GM12878 (cell line): ENCODE results near the gene AKAP13. TPM values are rescaled to one million over a fixed set of nuclear protein-coding genes. Genes with fewer than 3 reads are reported as not detected.
"Not testable (repeated sequence)": the region's sequence is repeated elsewhere in the genome, so short reads cannot be mapped to it uniquely, and the experiment has no call there.

Source experiments
- ATAC-seq: fragments of 200-7000 bp; cut with Tn5 transposase; 3 replicates; pipeline ENCODE4 v1.9.1; 2020; ENCODE audit warnings: mild to moderate bottlenecking, moderate library complexity
- BruUV-seq: library from RNA; stranded (reverse); fragments of 400-500 nt; replicated peaks from 2 replicates; lab custom pipeline; 2021; lab: Mats Ljungman, UMichigan
- CTCF ChIA-PET: fragments of 300-600 bp; sonication (Branson Sonifier 250); formaldehyde crosslinking; extraction: SDS; loops from one replicate; lab custom pipeline; 2021; ENCODE audit warnings: inconsistent platforms; lab: Yijun Ruan, JAX
- POLR2A ChIA-PET: fragments of 350-600 bp; formaldehyde crosslinking; extraction: SDS; loops from one replicate; lab custom pipeline; 2021; ENCODE audit warnings: inconsistent platforms; lab: Charles Lee
- RAD21 ChIA-PET: fragments of 300-600 bp; sonication (Branson Sonifier 250); formaldehyde crosslinking; loops from one replicate; lab custom pipeline; 2023; ENCODE audit warnings: antibody characterized with exemption; ENCODE audit not compliant: unreplicated experiment; lab: Charles Lee
- SMC1A ChIA-PET: fragments of 300-600 bp; sonication (Branson Sonifier 250); formaldehyde crosslinking; loops from one replicate; lab custom pipeline; 2023; ENCODE audit not compliant: unreplicated experiment, uncharacterized antibody; lab: Charles Lee
- DNase-seq: peaks from one replicate; pipeline ENCODE4 v3.0.0-alpha.2; 2011; ENCODE audit warnings: low read depth, low spot score
- FAIRE-seq: peaks from 3 replicates; lab custom pipeline; 2011; peaks lifted over from hg19 to GRCh38; lab: Jason Lieb, UNC
- H2AFZ ChIP-seq: 2 replicates; pipeline ENCODE4 v1.6.0; 2011; ENCODE audit warnings: low read depth, low read length, control low read depth; ENCODE audit not compliant: control insufficient read depth
- H3K27ac ChIP-seq: 2 replicates; pipeline ENCODE4 v1.5.1; 2011; ENCODE audit warnings: control low read depth; ENCODE audit not compliant: control insufficient read depth, insufficient read depth
- H3K27me3 ChIP-seq, 2 experiments: replicated peaks in 1 of 2; 2 replicates each; pipeline versions ENCODE4 v1.6.0 to v1.6.1; 2011; ENCODE audit warnings: low read length in 1 of 2; ENCODE audit not compliant: control insufficient read depth in 2 of 2, insufficient read depth in 2 of 2
- H3K36me3 ChIP-seq, 2 experiments: 2 replicates each; pipeline ENCODE4 v1.5.1; 2011; ENCODE audit warnings: low read length in 1 of 2; ENCODE audit not compliant: control insufficient read depth in 2 of 2, insufficient read depth in 2 of 2
- H3K4me1 ChIP-seq: 2 replicates; pipeline ENCODE4 v1.6.1; 2011; ENCODE audit warnings: mild to moderate bottlenecking, low read length, moderate library complexity, mixed read lengths; ENCODE audit not compliant: control insufficient read depth, insufficient read depth
- H3K4me2 ChIP-seq: 2 replicates; pipeline ENCODE4 v1.6.0; 2011; ENCODE audit warnings: control low read depth; ENCODE audit not compliant: control insufficient read depth, insufficient read depth
- H3K4me3 ChIP-seq: fragments of 200-600 bp; sonication (generic); 2 replicates; pipeline ENCODE4 v1.5.1; 2016
- H3K79me2 ChIP-seq: 2 replicates; pipeline ENCODE4 v1.6.0; 2011; ENCODE audit warnings: low read length; ENCODE audit not compliant: control insufficient read depth, insufficient read depth
- H3K9ac ChIP-seq: 2 replicates; pipeline ENCODE4 v1.8.0; 2011; ENCODE audit warnings: low read length, control low read depth, mixed read lengths; ENCODE audit not compliant: control insufficient read depth, insufficient read depth
- H3K9me3 ChIP-seq: replicated peaks from 3 replicates; pipeline ENCODE4 v1.5.1; 2011; ENCODE audit warnings: mild to moderate bottlenecking, low read length; ENCODE audit not compliant: control insufficient read depth, insufficient read depth
- H4K20me1 ChIP-seq: 2 replicates; pipeline ENCODE4 v1.6.0; 2011; ENCODE audit not compliant: control insufficient read depth, insufficient read depth
- MTA2 ChIP-seq: fragments of 450-650 bp; IDR thresholded peaks from 2 replicates; pipeline ENCODE4 v1.6.1; 2016; ENCODE audit warnings: low read depth, mild to moderate bottlenecking, moderate library complexity
- TARDBP ChIP-seq: IDR thresholded peaks from 2 replicates; pipeline ENCODE4 v1.6.1; 2016; ENCODE audit warnings: borderline replicate concordance
- TCF3 ChIP-seq: IDR thresholded peaks from 2 replicates; pipeline ENCODE4 v1.6.1; 2012; ENCODE audit warnings: low read depth, mild to moderate bottlenecking, low read length, borderline replicate concordance; ENCODE audit not compliant: insufficient read depth
- WGBS: methylation state at CpG from one replicate; pipeline ENCODE4 v1.1.6; 2016; ENCODE audit warnings: low lambda C conversion rate; ENCODE audit not compliant: insufficient replicate concordance, insufficient coverage; ENCODE audit errors: missing lambda C conversion rate; 5-methylcytosine and 5-hydroxymethylcytosine counted together
- in situ Hi-C: fragments of 300-500 bp; cut with MboI; formaldehyde crosslinking; loops from 9 replicates; pipeline ENCODE4 v1.14.3; 2018; ENCODE audit warnings: mixed read lengths
- intact Hi-C: fragments of 100-400 bp; cut with micrococcal nuclease; formaldehyde crosslinking; loops from one replicate; pipeline ENCODE4 v1.14.2; 2022; ENCODE audit not compliant: unreplicated experiment
- polyA plus RNA-seq, 11 experiments: library from polyadenylated mRNA; depleted of rRNA in 4 of 11; unstranded in 6 of 11; stranded (reverse) in 5 of 11; fragments of >200 nt; fragmentation: Nextera tagmentation in 4 of 11; fragmentation: Illumina TruSeq in 1 of 11; extraction: Ambion mirVana in 4 of 11; extraction: Trizol in 1 of 11; gene quantifications; 1 replicate in 1 of 11; 2 replicates in 10 of 11; pipeline versions ENCODE4 v1.2.1 to v1.2.3, GENCODE V29; 2011 to 2016; ENCODE audit warnings: inconsistent platforms in 2 of 11, missing spikeins in 2 of 11, low read depth in 1 of 11
- total RNA-seq, 4 experiments: library from RNA; depleted of rRNA in 3 of 4; stranded (reverse); fragments of >200 nt in 3 of 4; fragmentation: Illumina TruSeq in 1 of 4; extraction: Trizol in 1 of 4; gene quantifications; 2 replicates each; pipeline versions ENCODE4 v1.2.1 to v1.2.3, GENCODE V29; 2013 to 2021

AKAP13 gene
- total and polyA plus RNA-seq, 10 of the 15 experiments (the other 5 are each of a cell fraction or from before 2014, with no cell fraction given): 14.4 to 74.9 (median 55.1) TPM

GRCh38 chr15:85350395-85350794 lies 30.0 kb upstream of the AKAP13 start:
- DNase-seq: no peak
- no peak for FAIRE-seq
- in situ Hi-C loops: no loop called here
- CTCF ChIA-PET: no interaction called here
- RAD21 ChIA-PET: no interaction called here
- POLR2A ChIA-PET: no interaction called here
- no TSS peak for BruUV-seq
- intact Hi-C loops: no loop called here
- no peak for TF ChIP-seq MTA2
- TF ChIP-seq TARDBP: no peak
- no peak for TF ChIP-seq TCF3
- Histone ChIP-seq H3K9me3 (no peaks in the 10 kb centered on the region), H3K36me3 (no peaks in the 10 kb centered on the region), H3K27me3 (no peaks in the 10 kb centered on the region; a peak in 1 of 4 replicates), H3K4me2 (no peak overlapping the region), H4K20me1 (no peaks in the 10 kb centered on the region), H3K9ac (no peak overlapping the region), H3K4me3 (no peak overlapping the region), H3K4me1 (no peaks in the 10 kb centered on the region; the same call in 1 of the 2 replicates), H2AFZ (no peak overlapping the region), H3K79me2 (no peaks in the 10 kb centered on the region), H3K27ac (no peak overlapping the region)
- no peak for ATAC-seq
- SMC1A ChIA-PET: no interaction called here
- WGBS: 73% methylated on average over 3 of the region's 3 CpGs

GRCh38 chr15:85351501-85351900 lies 28.9 kb upstream of the AKAP13 start:
- H3K4me3 ChIP-seq, H2AFZ ChIP-seq, CTCF ChIA-PET, in situ Hi-C loops, ATAC-seq, H4K20me1 ChIP-seq, H3K79me2 ChIP-seq, intact Hi-C loops, H3K4me2 ChIP-seq, H3K27ac ChIP-seq, H3K4me1 ChIP-seq, H3K9me3 ChIP-seq, DNase-seq, FAIRE-seq, H3K36me3 ChIP-seq, H3K27me3 ChIP-seq, BruUV-seq, H3K9ac ChIP-seq: not testable (repeated sequence)
- ChIA-PET SMC1A (interaction anchor here (0.8 kb wide), 1 partner anchor 55 kb away, joined by 3 read pairs; no protein-coding TSS in a partner anchor), POLR2A (interaction anchor here (0.7 kb wide), 1 partner anchor 62 kb away, joined by 3 read pairs; no protein-coding TSS in a partner anchor), RAD21 (interaction anchor here (1.0 kb wide), 1 partner anchor 9 kb away, joined by 3 read pairs; no protein-coding TSS in a partner anchor)
- WGBS: 95% methylated on average over 6 of the region's 8 CpGs
